ENCODE measurements around the gene RNF112. TPM values are rescaled to one million over a fixed set of nuclear protein-coding genes. Genes with fewer than 3 reads are reported as not detected.

The RNF112 gene
- total RNA-seq, 1 experiment from 2014 or later, result 4.9 TPM

GRCh38 chr17:19421926-19422325 is 10.9 kb downstream of the RNF112 start (continued):
- TF ChIP-seq, protein P1, sequence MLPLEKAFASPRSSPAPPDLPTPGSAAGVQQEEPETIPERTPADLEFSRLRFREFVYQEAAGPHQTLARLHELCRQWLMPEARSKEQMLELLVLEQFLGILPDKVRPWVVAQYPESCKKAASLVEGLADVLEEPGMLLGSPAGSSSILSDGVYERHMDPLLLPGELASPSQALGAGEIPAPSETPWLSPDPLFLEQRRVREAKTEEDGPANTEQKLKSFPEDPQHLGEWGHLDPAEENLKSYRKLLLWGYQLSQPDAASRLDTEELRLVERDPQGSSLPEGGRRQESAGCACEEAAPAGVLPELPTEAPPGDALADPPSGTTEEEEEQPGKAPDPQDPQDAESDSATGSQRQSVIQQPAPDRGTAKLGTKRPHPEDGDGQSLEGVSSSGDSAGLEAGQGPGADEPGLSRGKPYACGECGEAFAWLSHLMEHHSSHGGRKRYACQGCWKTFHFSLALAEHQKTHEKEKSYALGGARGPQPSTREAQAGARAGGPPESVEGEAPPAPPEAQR (CRISPR knock-in tag; IDR thresholded peaks at IDR 0.05), result no peak
- TF ChIP-seq ZNF317 (CRISPR knock-in tag; IDR thresholded peaks at IDR 0.05; ENCODE audit: borderline replicate concordance, low read depth) (no peak), PRRX2 (CRISPR knock-in tag; IDR thresholded peaks at IDR 0.05) (no peak), IRF1 (CRISPR knock-in tag; IDR thresholded peaks at IDR 0.05) (no peak), NFE2L1 (CRISPR knock-in tag; IDR thresholded peaks at IDR 0.05) (no peak)

- POLR2A ChIA-PET, result no interaction called here
- DNase-seq (ENCODE audit: low spot score), result no peak
- Mint-ChIP-seq H3K27ac (no peak overlapping the region), H3K4me3 (no peak overlapping the region), H3K4me1 (peaks cover 31% of the 10 kb centered on the region), H3K36me3 (peaks cover 5% of the 10 kb centered on the region; the same call in 1 of the 2 replicates), H3K9me3 (0 out of 2 replicates have a peak, but pooled peaks cover 5% of the 10 kb centered on the region), H3K27me3 (ENCODE audit: low read depth) (no peaks in the 10 kb centered on the region)
- TF ChIP-seq JUN (CRISPR knock-in tag; IDR thresholded peaks at IDR 0.05) (no peak), ETV6 (CRISPR knock-in tag; IDR thresholded peaks at IDR 0.05) (no peak), ZNF138 (CRISPR knock-in tag; conservative IDR thresholded peaks at IDR 0.05) (no peak), IRF1 (CRISPR knock-in tag; IDR thresholded peaks at IDR 0.05) (no peak), GRHL2 (CRISPR knock-in tag; IDR thresholded peaks at IDR 0.05; ENCODE audit: insufficient replicate concordance, severe bottlenecking) (no peak), ZNF281 (CRISPR knock-in tag; IDR thresholded peaks at IDR 0.05) (no peak), GABPB1 (CRISPR knock-in tag; IDR thresholded peaks at IDR 0.05) (no peak), MAX (CRISPR knock-in tag; IDR thresholded peaks at IDR 0.05) (no peak), ZNF671 (CRISPR knock-in tag; IDR thresholded peaks at IDR 0.05) (no peak), FOXP1 (CRISPR knock-in tag; IDR thresholded peaks at IDR 0.05; ENCODE audit: borderline replicate concordance) (no peak), ZNF232 (CRISPR knock-in tag; IDR thresholded peaks at IDR 0.05) (no peak), MLX (CRISPR knock-in tag; IDR thresholded peaks at IDR 0.05) (no peak), NFYB (CRISPR knock-in tag; conservative IDR thresholded peaks at IDR 0.05; ENCODE audit: low read depth) (no peak)
- TF ChIP-seq, protein P2, sequence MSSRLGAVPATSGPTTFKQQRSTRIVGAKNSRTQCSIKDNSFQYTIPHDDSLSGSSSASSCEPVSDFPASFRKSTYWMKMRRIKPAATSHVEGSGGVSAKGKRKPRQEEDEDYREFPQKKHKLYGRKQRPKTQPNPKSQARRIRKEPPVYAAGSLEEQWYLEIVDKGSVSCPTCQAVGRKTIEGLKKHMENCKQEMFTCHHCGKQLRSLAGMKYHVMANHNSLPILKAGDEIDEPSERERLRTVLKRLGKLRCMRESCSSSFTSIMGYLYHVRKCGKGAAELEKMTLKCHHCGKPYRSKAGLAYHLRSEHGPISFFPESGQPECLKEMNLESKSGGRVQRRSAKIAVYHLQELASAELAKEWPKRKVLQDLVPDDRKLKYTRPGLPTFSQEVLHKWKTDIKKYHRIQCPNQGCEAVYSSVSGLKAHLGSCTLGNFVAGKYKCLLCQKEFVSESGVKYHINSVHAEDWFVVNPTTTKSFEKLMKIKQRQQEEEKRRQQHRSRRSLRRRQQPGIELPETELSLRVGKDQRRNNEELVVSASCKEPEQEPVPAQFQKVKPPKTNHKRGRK (CRISPR knock-in tag; IDR thresholded peaks at IDR 0.05; ENCODE audit: borderline replicate concordance), result no peak
- TF ChIP-seq, protein P3, sequence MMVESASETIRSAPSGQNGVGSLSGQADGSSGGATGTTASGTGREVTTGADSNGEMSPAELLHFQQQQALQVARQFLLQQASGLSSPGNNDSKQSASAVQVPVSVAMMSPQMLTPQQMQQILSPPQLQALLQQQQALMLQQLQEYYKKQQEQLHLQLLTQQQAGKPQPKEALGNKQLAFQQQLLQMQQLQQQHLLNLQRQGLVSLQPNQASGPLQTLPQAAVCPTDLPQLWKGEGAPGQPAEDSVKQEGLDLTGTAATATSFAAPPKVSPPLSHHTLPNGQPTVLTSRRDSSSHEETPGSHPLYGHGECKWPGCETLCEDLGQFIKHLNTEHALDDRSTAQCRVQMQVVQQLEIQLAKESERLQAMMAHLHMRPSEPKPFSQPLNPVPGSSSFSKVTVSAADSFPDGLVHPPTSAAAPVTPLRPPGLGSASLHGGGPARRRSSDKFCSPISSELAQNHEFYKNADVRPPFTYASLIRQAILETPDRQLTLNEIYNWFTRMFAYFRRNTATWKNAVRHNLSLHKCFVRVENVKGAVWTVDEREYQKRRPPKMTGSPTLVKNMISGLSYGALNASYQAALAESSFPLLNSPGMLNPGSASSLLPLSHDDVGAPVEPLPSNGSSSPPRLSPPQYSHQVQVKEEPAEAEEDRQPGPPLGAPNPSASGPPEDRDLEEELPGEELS (CRISPR knock-in tag; IDR thresholded peaks at IDR 0.05), result no peak
- no peak for ATAC-seq
- CTCF ChIA-PET, result interaction anchor here (0.6 to 2.7 kb wide), 5 partner anchors 9 to 341 kb away, joined by 3 to 17 read pairs (median 3); no protein-coding TSS in a partner anchor
These were observed 14.2 kb downstream of the RNF112 start for GRCh38 chr17:19424934-19425868.
